GM20000 (cell line): Measurements from ENCODE around the gene ZNF423.

Source experiments
- DNase-seq: peaks from one replicate; pipeline ENCODE4 v3.0.0; 2012; ENCODE audit warnings: low spot score
- TF ChIP-seq, protein P1 (sequence below): IDR thresholded peaks from 2 replicates; pipeline ENCODE4 v1.5.1; 2012; ENCODE audit warnings: mild to moderate bottlenecking, control low read depth; ENCODE audit errors: extremely low read depth, missing control alignments

The ZNF423 gene

DNA sequence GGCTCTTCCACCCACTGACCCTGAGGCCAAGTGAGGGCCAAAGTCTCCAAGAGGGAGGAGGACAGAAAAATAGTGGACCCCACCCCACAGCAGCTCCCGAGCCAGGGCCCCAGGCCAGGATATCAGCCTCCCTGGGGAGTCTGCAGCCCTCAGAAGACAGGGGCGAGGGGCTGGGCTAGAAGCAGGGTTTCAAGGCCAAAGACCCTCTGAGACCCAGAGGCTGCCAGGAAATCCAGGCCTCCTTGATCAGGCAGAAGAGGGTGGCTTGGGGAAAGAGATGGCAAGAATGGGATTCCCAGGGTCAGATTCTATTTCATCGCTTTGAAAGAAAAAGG is 156.1 kb downstream of the ZNF423 start:
- TF ChIP-seq, protein P1, sequence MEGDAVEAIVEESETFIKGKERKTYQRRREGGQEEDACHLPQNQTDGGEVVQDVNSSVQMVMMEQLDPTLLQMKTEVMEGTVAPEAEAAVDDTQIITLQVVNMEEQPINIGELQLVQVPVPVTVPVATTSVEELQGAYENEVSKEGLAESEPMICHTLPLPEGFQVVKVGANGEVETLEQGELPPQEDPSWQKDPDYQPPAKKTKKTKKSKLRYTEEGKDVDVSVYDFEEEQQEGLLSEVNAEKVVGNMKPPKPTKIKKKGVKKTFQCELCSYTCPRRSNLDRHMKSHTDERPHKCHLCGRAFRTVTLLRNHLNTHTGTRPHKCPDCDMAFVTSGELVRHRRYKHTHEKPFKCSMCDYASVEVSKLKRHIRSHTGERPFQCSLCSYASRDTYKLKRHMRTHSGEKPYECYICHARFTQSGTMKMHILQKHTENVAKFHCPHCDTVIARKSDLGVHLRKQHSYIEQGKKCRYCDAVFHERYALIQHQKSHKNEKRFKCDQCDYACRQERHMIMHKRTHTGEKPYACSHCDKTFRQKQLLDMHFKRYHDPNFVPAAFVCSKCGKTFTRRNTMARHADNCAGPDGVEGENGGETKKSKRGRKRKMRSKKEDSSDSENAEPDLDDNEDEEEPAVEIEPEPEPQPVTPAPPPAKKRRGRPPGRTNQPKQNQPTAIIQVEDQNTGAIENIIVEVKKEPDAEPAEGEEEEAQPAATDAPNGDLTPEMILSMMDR = no peak
- DNase-seq = no peak

DNA sequence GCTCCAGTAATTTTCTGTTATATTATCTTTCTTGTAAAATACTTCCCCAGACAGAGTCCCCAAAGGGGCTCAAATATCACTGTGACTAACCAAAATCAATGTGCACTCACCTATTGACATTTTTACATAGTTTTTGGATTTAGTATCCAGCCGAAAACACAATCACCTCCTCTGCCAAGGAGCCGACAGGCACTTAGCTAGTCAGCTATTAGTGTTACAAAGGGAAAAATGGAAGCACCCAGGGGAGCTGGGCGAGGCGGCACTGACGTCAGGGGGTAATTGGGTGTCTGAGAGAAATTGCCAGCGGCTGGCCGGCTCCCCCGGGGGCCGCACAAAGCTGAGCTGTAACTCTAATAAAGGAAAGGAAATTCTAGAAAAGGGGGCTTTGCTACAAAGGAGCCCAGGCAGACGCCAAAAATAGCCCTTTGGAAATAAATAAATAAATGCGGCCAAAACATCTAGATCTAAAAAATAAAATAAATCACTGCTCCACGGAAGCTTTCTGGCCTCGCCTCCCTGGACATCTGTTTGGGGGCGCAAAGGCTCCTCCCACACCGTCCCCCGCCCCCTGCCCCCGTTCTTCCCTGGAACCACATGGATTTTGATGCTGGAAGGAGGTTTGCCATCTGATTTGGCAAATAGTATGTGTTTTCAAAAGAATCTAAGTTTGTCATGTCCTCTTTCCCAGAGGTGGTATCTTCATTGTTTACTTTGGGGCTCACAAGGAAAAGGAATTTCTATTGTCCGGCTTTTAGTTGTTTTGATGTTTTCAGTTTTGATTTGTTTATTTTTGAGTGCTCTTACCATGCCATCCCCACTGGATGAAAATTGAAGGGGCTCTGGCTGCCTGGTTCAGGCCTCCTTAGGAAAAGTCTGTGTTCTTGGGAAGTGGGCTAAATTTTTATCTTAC is 156.7 kb downstream of the ZNF423 start:
- DNase-seq = no peak
- TF ChIP-seq, protein P1 = no peak

DNA sequence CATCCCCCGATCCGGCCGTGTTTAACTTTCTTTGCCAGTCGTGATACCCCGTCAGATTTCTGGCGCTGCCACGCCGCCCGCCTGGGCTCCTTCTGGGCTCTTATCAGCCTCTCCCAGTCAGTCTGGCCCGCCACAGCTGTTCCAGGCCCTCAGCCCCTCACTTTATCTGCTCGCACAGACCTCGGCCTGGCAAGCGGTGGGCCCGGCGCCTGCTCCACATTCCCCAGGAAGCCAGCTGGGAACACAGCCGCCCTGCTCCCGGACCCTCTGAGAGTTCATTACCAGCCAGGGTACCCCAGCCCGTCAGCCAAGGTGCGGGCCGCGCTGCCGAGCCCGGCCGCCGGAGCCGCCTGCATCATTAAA is 157.5 kb downstream of the ZNF423 start:
- DNase-seq = no peak
- TF ChIP-seq, protein P1 = no peak

DNA sequence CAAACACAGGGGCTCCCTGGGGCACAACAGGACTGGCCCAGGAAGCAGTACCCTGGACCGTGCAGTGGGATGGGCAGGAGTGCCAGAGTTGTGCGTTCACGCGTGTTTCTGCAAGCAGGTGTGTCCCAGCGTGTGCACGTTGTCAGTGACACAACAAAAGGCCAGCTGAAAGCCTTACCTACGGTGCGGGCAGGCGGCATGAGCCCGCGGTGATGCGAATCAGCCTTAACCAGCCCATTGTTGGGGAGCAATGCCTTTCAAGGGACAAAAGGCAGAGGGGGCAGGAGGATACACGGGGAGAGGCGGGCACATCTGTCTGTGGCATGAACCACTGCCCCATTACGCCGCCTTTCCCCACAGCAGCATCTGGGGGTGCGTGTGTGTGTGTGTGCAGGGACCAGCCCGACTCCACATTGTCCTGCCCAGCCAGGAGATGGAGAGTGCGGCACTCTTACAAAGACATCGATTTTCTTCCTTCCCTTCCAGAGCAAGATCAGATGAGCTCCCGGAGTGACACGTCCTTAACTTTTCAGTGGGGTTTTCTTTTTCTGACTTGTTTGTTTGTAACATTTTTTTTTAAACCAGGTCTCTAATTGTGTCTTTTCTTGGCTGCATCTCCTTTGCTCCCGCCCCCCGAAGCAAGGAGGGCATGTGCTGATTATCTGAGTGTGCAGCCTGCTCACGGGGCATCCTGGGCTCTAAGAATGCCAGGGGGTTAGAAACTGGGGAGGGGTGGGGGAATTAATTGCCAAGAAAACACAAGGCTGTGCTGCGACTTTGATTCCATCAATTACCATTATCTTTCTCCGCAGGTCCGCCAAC is 158.1 kb downstream of the ZNF423 start:
- DNase-seq = no peak
- TF ChIP-seq, protein P1 = no peak

DNA sequence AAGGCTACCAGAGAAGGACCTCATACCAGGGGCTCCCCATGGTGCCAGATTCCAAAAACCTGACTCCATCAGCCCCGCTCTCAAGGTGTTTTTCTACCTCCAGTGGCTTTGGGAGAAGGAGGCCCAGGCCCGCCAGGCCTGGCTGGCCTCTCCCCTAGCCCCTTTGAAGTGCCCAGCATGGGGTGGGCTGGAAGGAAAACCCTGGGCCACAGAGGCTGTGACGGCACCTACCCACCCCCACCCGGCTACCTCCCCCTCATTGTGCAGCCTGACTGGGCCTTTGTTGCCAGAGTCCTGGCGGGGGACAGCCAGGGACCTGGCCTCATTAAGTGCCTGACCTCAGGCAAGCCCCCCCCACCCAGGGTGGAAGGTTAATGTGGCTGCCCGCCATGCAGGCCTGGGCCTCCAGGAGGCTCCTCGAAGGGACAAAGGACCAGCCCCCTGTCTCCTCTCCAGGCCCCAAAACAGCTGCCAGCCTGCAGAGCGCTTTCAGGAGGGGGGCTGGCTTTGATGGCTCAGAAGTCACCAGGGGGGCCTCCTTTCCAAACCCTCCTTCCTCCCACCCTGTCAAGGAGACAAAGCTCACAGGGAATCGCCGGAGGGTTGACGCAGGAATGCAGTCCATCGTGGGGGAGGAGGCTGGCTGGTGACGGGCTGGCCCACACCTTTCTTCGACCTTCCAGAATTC is 159.4 kb downstream of the ZNF423 start:
- DNase-seq = no peak

DNA sequence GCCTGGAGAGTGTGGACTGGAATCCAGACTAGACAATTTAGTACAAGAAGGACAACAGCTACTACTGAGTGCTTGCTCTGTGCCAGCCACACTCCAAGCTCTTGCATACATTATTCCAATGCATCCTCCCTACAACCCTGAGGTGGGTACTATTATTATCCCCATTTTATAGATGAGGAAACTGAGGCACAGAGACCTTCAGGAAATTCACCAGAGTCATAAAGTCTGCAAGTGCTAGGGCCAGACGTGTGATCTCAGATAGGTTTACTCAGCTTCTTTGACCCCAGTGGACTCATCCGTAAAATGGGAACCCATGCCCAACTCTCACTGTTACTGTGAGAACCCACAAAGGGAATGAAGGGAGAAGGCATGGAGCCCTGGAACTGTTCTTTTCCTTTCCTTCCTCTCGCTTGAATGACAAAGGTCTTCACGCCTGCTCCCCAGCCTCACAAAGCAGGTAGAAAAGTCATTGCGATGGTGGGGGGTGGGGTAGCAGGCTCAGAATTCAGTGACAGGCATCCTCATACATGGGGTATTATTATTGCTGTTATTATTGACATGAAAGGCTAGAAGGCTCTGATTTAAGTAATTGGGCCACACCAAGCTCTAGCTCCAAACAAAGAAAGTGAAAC is 160.0 kb downstream of the ZNF423 start:
- DNase-seq = no peak
- TF ChIP-seq, protein P1 = no peak

More for the DNA sequence above, 159.4 kb downstream of the ZNF423 start:
- TF ChIP-seq, protein P1 = no peak

DNA sequence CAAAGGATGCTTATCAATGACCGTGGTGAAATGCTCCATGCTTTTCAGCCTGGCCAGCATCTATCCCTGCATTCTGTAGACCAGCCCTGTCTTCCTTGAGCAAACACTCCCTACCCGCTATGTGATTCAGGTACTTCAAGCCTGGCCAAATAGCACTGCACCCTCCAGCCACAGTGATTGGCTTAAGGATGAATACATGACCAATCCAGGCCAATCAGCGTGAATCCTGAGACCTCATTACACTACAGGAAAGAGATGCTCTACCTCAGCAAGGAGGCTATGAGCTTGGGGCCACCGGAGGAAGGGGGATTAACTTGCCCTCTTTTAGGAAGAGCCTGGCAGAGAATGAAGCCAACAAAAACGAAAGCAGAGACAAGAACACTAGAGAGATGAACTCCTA is 162.5 kb downstream of the ZNF423 start:
- no peak for DNase-seq
- TF ChIP-seq, protein P1 = no peak
